Heart left ventricle (tissue), 16 donors: ENCODE results near the gene TUBB2A. TPM values are rescaled to one million over a fixed set of nuclear protein-coding genes. Genes with fewer than 3 reads are reported as not detected.

Experiments used
- ATAC-seq, 4 donors: fragments of 200-7000 bp; cut with Tn5 transposase; one replicate each; pipeline ENCODE4 v1.9.1; 2020 to 2022; ENCODE audit warnings: moderate library complexity in 4 of 4, mild to moderate bottlenecking in 3 of 4, moderate number of reproducible peaks in 1 of 4
- DNase-seq, 5 donors: peaks; one replicate each; pipeline ENCODE4 v3.0.0-alpha.2; 2020
- H3K27ac ChIP-seq, 12 donors: fragments of 200-600 bp; sonication (generic) in 4 of 12; one replicate each; pipeline versions ENCODE4 v1.5.0 to v1.8.0; 2016 to 2022; ENCODE audit warnings: mild to moderate bottlenecking in 2 of 12
- H3K27me3 ChIP-seq, 9 donors: fragments of 200-600 bp; sonication (generic) in 2 of 9; one replicate each; pipeline versions ENCODE4 v1.5.1 to v1.8.0; 2016 to 2022; ENCODE audit warnings: mild to moderate bottlenecking in 3 of 9
- H3K36me3 ChIP-seq, 9 donors: fragments of 200-600 bp; sonication (generic) in 2 of 9; one replicate each; pipeline versions ENCODE4 v1.5.0 to v1.8.0; 2018 to 2022; ENCODE audit warnings: mild to moderate bottlenecking in 2 of 9
- H3K4me1 ChIP-seq, 12 donors: fragments of 200-600 bp; sonication (generic) in 4 of 12; one replicate each; pipeline versions ENCODE4 v1.5.0 to v1.8.0; 2016 to 2022; ENCODE audit warnings: mild to moderate bottlenecking in 3 of 12
- H3K4me3 ChIP-seq, 12 donors: fragments of 200-600 bp; sonication (generic) in 4 of 12; one replicate each; pipeline versions ENCODE4 v1.5.0 to v1.8.0; 2017 to 2022; ENCODE audit warnings: mild to moderate bottlenecking in 9 of 12, moderate library complexity in 4 of 12
- H3K9me3 ChIP-seq, 12 donors: fragments of 200-600 bp; sonication (generic) in 4 of 12; one replicate each; pipeline versions ENCODE4 v1.5.0 to v1.8.0; 2016 to 2022; ENCODE audit warnings: mild to moderate bottlenecking in 1 of 12
- CTCF ChIP-seq, 12 donors: fragments of 200-600 bp; sonication (generic) in 4 of 12; IDR thresholded peaks; one replicate each; pipeline versions ENCODE4 v1.5.0 to v1.8.0; 2018 to 2022; ENCODE audit warnings: antibody characterized with exemption in 12 of 12, mild to moderate bottlenecking in 5 of 12
- POLR2A ChIP-seq, 2 donors: fragments of 450-650 bp; IDR thresholded peaks; one replicate each; pipeline ENCODE4 v1.6.1; 2017; ENCODE audit warnings: antibody characterized with exemption in 2 of 2, mild to moderate bottlenecking in 2 of 2, moderate library complexity in 2 of 2
- WGBS, 4 donors: extraction: QIAGEN DNeasy Blood & Tissue Kit in 2 of 4; methylation state at CpG; one replicate each; pipeline versions ENCODE4 v1.1.5 to v1.1.7; 2013 to 2018; 5-methylcytosine and 5-hydroxymethylcytosine counted together
- intact Hi-C, 10 donors: fragments of 100-400 bp; cut with DNase I; formaldehyde crosslinking; loops; one replicate each; pipeline versions ENCODE4 v1.11.1 to v1.14.2; 2022
- polyA plus RNA-seq, 2 donors: library from polyadenylated mRNA; stranded (reverse); fragments of 200-250 nt; gene quantifications; one replicate each; pipeline ENCODE4 v1.2.3, GENCODE V29; 2013
- total RNA-seq, 9 donors: library from RNA; depleted of rRNA in 2 of 9; stranded (reverse); fragments of >200 nt in 2 of 9; fragmentation: NEBNext Ultra II Directional in 3 of 9; extraction: Animal tissue kit (Norgen Biotek cat#: 25700) in 3 of 9; gene quantifications; one replicate each; pipeline versions ENCODE4 v1.1.0 to v1.2.4, GENCODE V29; 2016 to 2023
- donor health status: ischemic (EF 13 %, LVEDD 7.1; RV severe dilation, severe dysfunction).
- donor health status: healthy with polysubstance abuse.
- donor health status: DM: no; HTN: yes; CAD: no.
- donor health status: DM: no; HTN: no; CAD: no.
- donor health status: ischemic (EF 25% LVEDD 6.9; RV normal size, moderate dysfunction).
- donor health status: ischemic (EF 25% LVEDD 5.7; RV mildly dilated, moderate dysfunction).
- donor health status: healthy.
- donor health status: DM: yes; HTN: yes; CAD: no.
- donor health status: ischemic (EF 35%, LVEDD 5.7; RV mildly dilated, moderate dysfunction).
- donor health status: nonischemic (EF 11% LVEDD 7.7; RV severe dilation, severe dysfunction).
- donor health status: DM: yes; HTN: yes; CAD: no.
- donor health status: PGD.
- donor health status: ischemic (EF 29% LVEDD 5.4; RV normal size, mild dysfunction).
- donor health status: nonischemic (EF 23%, LVEDD 6.1; RV moderate dilation, normal function).

TUBB2A gene
- total and polyA plus RNA-seq, 11 donors, result 12.7 to 61.7 (median 26.0) TPM

- Histone ChIP-seq H3K4me3 (no peak overlapping the region), H3K4me1 (peaks cover 0 to 17% (median 0%) of the 10 kb centered on the region in 12 donors), H3K27ac (no peak overlapping the region), H3K9me3 (peaks cover 0 to 2% (median 0%) of the 10 kb centered on the region in 12 donors), H3K36me3 (peaks cover 0 to 53% (median 23%) of the 10 kb centered on the region in 9 donors), H3K27me3 (no peaks in the 10 kb centered on the region)
- TF ChIP-seq CTCF (IDR thresholded peaks at IDR 0.05) (no peak), POLR2A (IDR thresholded peaks at IDR 0.05) (no peak)
- intact Hi-C loops, result no loop called here
- no peak for DNase-seq
- no peak for ATAC-seq
- 91% methylated on average over 3 of the region's 3 CpGs for WGBS, 4 donors
These were observed 4.7 kb downstream of the TUBB2A start for GRCh38 chr6:3152689-3153088.

- Histone ChIP-seq H3K4me1 (peaks cover 0 to 8% (median 0%) of the 10 kb centered on the region in 12 donors), H3K4me3 (no peak overlapping the region), H3K27me3 (no peaks in the 10 kb centered on the region), H3K27ac (no peak overlapping the region), H3K9me3 (peaks cover 0 to 3% (median 0%) of the 10 kb centered on the region in 12 donors), H3K36me3 (peaks cover 0 to 62% (median 24%) of the 10 kb centered on the region in 9 donors)
- intact Hi-C loops, result no loop called here
- TF ChIP-seq POLR2A (IDR thresholded peaks at IDR 0.05), result no peak
- no peak for ATAC-seq
- no peak for DNase-seq
- 68 to 76% (median 72%) methylated on average over 5 of the region's 5 CpGs for WGBS, 4 donors
These were observed 5.7 kb downstream of the TUBB2A start for GRCh38 chr6:3151691-3152090.

- intact Hi-C loops, result no loop called here
- Histone ChIP-seq H3K27ac (no peak overlapping the region), H3K4me3 (no peak overlapping the region), H3K9me3 (peaks cover 0 to 3% (median 0%) of the 10 kb centered on the region in 12 donors), H3K27me3 (no peaks in the 10 kb centered on the region), H3K4me1 (no peaks in the 10 kb centered on the region), H3K36me3 (peaks cover 0 to 52% (median 24%) of the 10 kb centered on the region in 9 donors)
- no peak for ATAC-seq
- TF ChIP-seq POLR2A (IDR thresholded peaks at IDR 0.05) (no peak), CTCF (IDR thresholded peaks at IDR 0.05) (no peak)
- DNase-seq, result no peak
- 93 to 96% (median 94%) methylated on average over 6 of the region's 6 CpGs for WGBS, 4 donors
These were observed 9.2 kb downstream of the TUBB2A start for GRCh38 chr6:3147914-3148757.

GRCh38 chr6:3144571-3144970 lies 12.8 kb downstream of the TUBB2A start:
- TF ChIP-seq CTCF (IDR thresholded peaks at IDR 0.05) (no peak), POLR2A (IDR thresholded peaks at IDR 0.05) (no peak)
- peaks cover 0 to 3% (median 0%) of the 10 kb centered on the region in 12 donors for H3K9me3 ChIP-seq
- DNase-seq (no peak), ATAC-seq (no peak)
- intact Hi-C loops, result no loop called here
- no peak overlapping the region for H3K27ac ChIP-seq
- H3K4me3 ChIP-seq, result no peak overlapping the region
- 74 to 86% (median 83%) methylated on average over 7 to 8 of the region's 8 CpGs for WGBS, 4 donors
- H3K27me3 ChIP-seq, result no peaks in the 10 kb centered on the region
- H3K4me1 ChIP-seq, result peaks cover 0 to 8% (median under 1%) of the 10 kb centered on the region in 12 donors
- H3K36me3 ChIP-seq, result peaks cover 0 to 69% (median 32%) of the 10 kb centered on the region in 9 donors
